AG10803 (cell line): Measurements from ENCODE around the gene UNC13A.

Experiments used
- DNase-seq: peaks from one replicate; pipeline ENCODE4 v3.0.0; 2010; ENCODE audit warnings: low read depth
- H3K4me3 ChIP-seq: 2 replicates; pipeline ENCODE4 v1.5.1; 2011; ENCODE audit warnings: mild to moderate bottlenecking, low read length, control low read depth
- CTCF ChIP-seq: conservative IDR thresholded peaks from 2 replicates; pipeline ENCODE4 v1.5.1; 2011; ENCODE audit warnings: mild to moderate bottlenecking, low read length, control low read depth, inconsistent platforms

Gene UNC13A

GRCh38 chr19:17582613-17583012, 105.5 kb downstream of the UNC13A start:
- no peak overlapping the region for H3K4me3 ChIP-seq
- DNase-seq = no peak
- TF ChIP-seq CTCF = no peak

GRCh38 chr19:17581211-17581874, 106.8 kb downstream of the UNC13A start:
- DNase-seq = no peak
- no peak for TF ChIP-seq CTCF
- no peak overlapping the region for H3K4me3 ChIP-seq

- no peak overlapping the region for H3K4me3 ChIP-seq
- no peak for TF ChIP-seq CTCF
- DNase-seq = no peak
Measured at GRCh38 chr19:17580470-17581144, 107.5 kb downstream of the UNC13A start.

- H3K4me3 ChIP-seq = no peak overlapping the region
- no peak for TF ChIP-seq CTCF
- peak; percentile 40 for DNase-seq
Measured at GRCh38 chr19:17579661-17580244, 108.4 kb downstream of the UNC13A start.

GRCh38 chr19:17577457-17578097, 110.6 kb downstream of the UNC13A start:
- H3K4me3 ChIP-seq = no peak overlapping the region
- no peak for DNase-seq
- no peak for TF ChIP-seq CTCF

GRCh38 chr19:17576758-17577456, 111.2 kb downstream of the UNC13A start:
- TF ChIP-seq CTCF = no peak
- H3K4me3 ChIP-seq = no peak overlapping the region
- DNase-seq = peak; percentile 15
